K562 (cell line): ENCODE measurements around the gene PRM1. TPM values are rescaled to one million over a fixed set of nuclear protein-coding genes. Genes with fewer than 3 reads are reported as not detected.

Source experiments
- microRNA-seq: library from miRNA; unstranded; fragments of <30 nt; microRNA quantifications from one replicate; pipeline ENCODE4, GENCODE V29; 2018; ENCODE audit warnings: borderline microRNAs expressed
- polyA plus RNA-seq, 8 experiments: library from polyadenylated mRNA; depleted of rRNA in 4 of 8; stranded (reverse) in 5 of 8; unstranded in 3 of 8; fragments of >200 nt; fragmentation: Nextera tagmentation in 2 of 8; fragmentation: Illumina TruSeq in 1 of 8; extraction: Ambion mirVana in 2 of 8; extraction: Trizol in 1 of 8; gene quantifications; 2 replicates each; pipeline versions ENCODE4 v1.2.1 to v1.2.3, GENCODE V29; 2011 to 2014; ENCODE audit warnings: inconsistent platforms in 1 of 8, missing spikeins in 1 of 8
- small RNA-seq: library from RNA; depleted of rRNA; stranded (forward); fragments of <200 nt; gene quantifications from one replicate; pipeline ENCODE3, GENCODE V24; 2014
- total RNA-seq, 7 experiments: library from RNA; depleted of rRNA in 6 of 7; stranded (reverse); fragments of >200 nt in 6 of 7; fragmentation: Illumina TruSeq in 2 of 7; extraction: Trizol in 2 of 7; gene quantifications; 2 replicates each; pipeline versions ENCODE4 v1.2.1 to v1.2.3, GENCODE V29; 2011 to 2021; ENCODE audit warnings: low replicate concordance in 1 of 7

PRM1 gene
- total and polyA plus RNA-seq, 9 of the 15 experiments (the other 6 are each of a cell fraction or from before 2014, with no cell fraction given), result not detected

Small RNA genes within 50 kb of the gene (microRNA-seq; reads per million reads assigned to microRNA genes)
- gene MIR548H2, result not detected

Small RNA genes within 50 kb of the gene (small RNA-seq; reads per million reads assigned to genes)
- gene MIR548H2 (not detected), gene RF00019 (not detected), gene RF00554 (not detected)

Other genes with a start within 250 kb of the PRM1 start
- 2.9 and 3.3 TPM in 2 replicates for gene SOCS1, start 25.1 kb downstream of the PRM1 start, total RNA-seq (2014; rRNA removed)
- 0.29 and 0.44 TPM in 2 replicates for gene SOCS1, start 25.1 kb downstream of the PRM1 start, total RNA-seq (2014; rRNA removed; fragmentation: Illumina TruSeq; extraction: Trizol)
- gene SOCS1, start 25.1 kb downstream of the PRM1 start, total RNA-seq (2015; rRNA removed; fragmentation: Illumina TruSeq; extraction: Trizol), result 1.8 and 2.3 TPM in 2 replicates
- 7.1 and 7.5 TPM in 2 replicates for gene SOCS1, start 25.1 kb downstream of the PRM1 start, total RNA-seq (2021)
- 3.8 and 6.4 TPM in 2 replicates for gene SOCS1, start 25.1 kb downstream of the PRM1 start, polyA plus RNA-seq (2011; rRNA removed)
- 1.1 and 1.4 TPM in 2 replicates for gene SOCS1, start 25.1 kb downstream of the PRM1 start, polyA plus RNA-seq (2014; fragmentation: Illumina TruSeq; extraction: Trizol)
- gene SOCS1, start 25.1 kb downstream of the PRM1 start, polyA plus RNA-seq (2014; fragmentation: Nextera tagmentation; extraction: Ambion mirVana), result under 1 TPM; 0.04 to 0.10 TPM
- gene SOCS1, start 25.1 kb downstream of the PRM1 start, polyA plus RNA-seq (2014; rRNA removed), result 6.2 and 7.2 TPM in 2 replicates
- not detected in 2 replicates for gene TNP2, start 12.0 kb downstream of the PRM1 start, total RNA-seq (2014; rRNA removed)
- not detected in 2 replicates for gene TNP2, start 12.0 kb downstream of the PRM1 start, total RNA-seq (2014; rRNA removed; fragmentation: Illumina TruSeq; extraction: Trizol)
- gene TNP2, start 12.0 kb downstream of the PRM1 start, total RNA-seq (2015; rRNA removed; fragmentation: Illumina TruSeq; extraction: Trizol), result not detected in 2 replicates
- gene TNP2, start 12.0 kb downstream of the PRM1 start, total RNA-seq (2021), result not detected in 2 replicates
- not detected in 2 replicates for gene TNP2, start 12.0 kb downstream of the PRM1 start, polyA plus RNA-seq (2011; rRNA removed)
- gene TNP2, start 12.0 kb downstream of the PRM1 start, polyA plus RNA-seq (2014; fragmentation: Illumina TruSeq; extraction: Trizol), result not detected in 2 replicates
- gene TNP2, start 12.0 kb downstream of the PRM1 start, polyA plus RNA-seq (2014; fragmentation: Nextera tagmentation; extraction: Ambion mirVana), result not detected
- not detected in 2 replicates for gene TNP2, start 12.0 kb downstream of the PRM1 start, polyA plus RNA-seq (2014; rRNA removed)
- not detected in 2 replicates for gene PRM3, start 7.7 kb downstream of the PRM1 start, total RNA-seq (2014; rRNA removed)
- gene PRM3, start 7.7 kb downstream of the PRM1 start, total RNA-seq (2014; rRNA removed; fragmentation: Illumina TruSeq; extraction: Trizol), result not detected in 2 replicates
- not detected in 2 replicates for gene PRM3, start 7.7 kb downstream of the PRM1 start, total RNA-seq (2015; rRNA removed; fragmentation: Illumina TruSeq; extraction: Trizol)
- gene PRM3, start 7.7 kb downstream of the PRM1 start, total RNA-seq (2021), result not detected in 2 replicates
- gene PRM3, start 7.7 kb downstream of the PRM1 start, polyA plus RNA-seq (2011; rRNA removed), result not detected in 2 replicates
- not detected in 2 replicates for gene PRM3, start 7.7 kb downstream of the PRM1 start, polyA plus RNA-seq (2014; fragmentation: Illumina TruSeq; extraction: Trizol)
- gene PRM3, start 7.7 kb downstream of the PRM1 start, polyA plus RNA-seq (2014; fragmentation: Nextera tagmentation; extraction: Ambion mirVana), result not detected
- not detected in 2 replicates for gene PRM3, start 7.7 kb downstream of the PRM1 start, polyA plus RNA-seq (2014; rRNA removed)
- not detected in 2 replicates for gene PRM2, start 4.8 kb downstream of the PRM1 start, total RNA-seq (2014; rRNA removed)
- not detected in 2 replicates for gene PRM2, start 4.8 kb downstream of the PRM1 start, total RNA-seq (2014; rRNA removed; fragmentation: Illumina TruSeq; extraction: Trizol)
- gene PRM2, start 4.8 kb downstream of the PRM1 start, total RNA-seq (2015; rRNA removed; fragmentation: Illumina TruSeq; extraction: Trizol), result not detected in 2 replicates
- gene PRM2, start 4.8 kb downstream of the PRM1 start, total RNA-seq (2021), result not detected in 2 replicates
- not detected in 2 replicates for gene PRM2, start 4.8 kb downstream of the PRM1 start, polyA plus RNA-seq (2011; rRNA removed)
- gene PRM2, start 4.8 kb downstream of the PRM1 start, polyA plus RNA-seq (2014; fragmentation: Illumina TruSeq; extraction: Trizol), result not detected in 2 replicates
- gene PRM2, start 4.8 kb downstream of the PRM1 start, polyA plus RNA-seq (2014; fragmentation: Nextera tagmentation; extraction: Ambion mirVana), result not detected
- gene PRM2, start 4.8 kb downstream of the PRM1 start, polyA plus RNA-seq (2014; rRNA removed), result not detected in 2 replicates
- gene RMI2, start 64.1 kb upstream of the PRM1 start, total RNA-seq (2014; rRNA removed), result 23.2 and 35.2 TPM in 2 replicates
- gene RMI2, start 64.1 kb upstream of the PRM1 start, total RNA-seq (2014; rRNA removed; fragmentation: Illumina TruSeq; extraction: Trizol), result 32.6 and 39.9 TPM in 2 replicates
- 16.1 and 16.4 TPM in 2 replicates for gene RMI2, start 64.1 kb upstream of the PRM1 start, total RNA-seq (2015; rRNA removed; fragmentation: Illumina TruSeq; extraction: Trizol)
- gene RMI2, start 64.1 kb upstream of the PRM1 start, total RNA-seq (2021), result 33.7 and 38.8 TPM in 2 replicates
- 27.4 and 35.0 TPM in 2 replicates for gene RMI2, start 64.1 kb upstream of the PRM1 start, polyA plus RNA-seq (2011; rRNA removed)
- gene RMI2, start 64.1 kb upstream of the PRM1 start, polyA plus RNA-seq (2014; fragmentation: Illumina TruSeq; extraction: Trizol), result 43.4 and 48.8 TPM in 2 replicates
- gene RMI2, start 64.1 kb upstream of the PRM1 start, polyA plus RNA-seq (2014; fragmentation: Nextera tagmentation; extraction: Ambion mirVana), result 10 to 100 TPM in 1 of 2 experiments, 1 to 10 TPM in 1; 8.0 to 10.3 TPM
- gene RMI2, start 64.1 kb upstream of the PRM1 start, polyA plus RNA-seq (2014; rRNA removed), result 32.5 and 36.9 TPM in 2 replicates